ENCODE measurements around the gene WFIKKN2. TPM values are rescaled to one million over a fixed set of nuclear protein-coding genes. Genes with fewer than 3 reads are reported as not detected.

WFIKKN2 gene
- total and polyA plus RNA-seq, 2 of the 4 experiments (the other 2 are of a cell fraction): 0.02 TPM; not detected in 1

DNA sequence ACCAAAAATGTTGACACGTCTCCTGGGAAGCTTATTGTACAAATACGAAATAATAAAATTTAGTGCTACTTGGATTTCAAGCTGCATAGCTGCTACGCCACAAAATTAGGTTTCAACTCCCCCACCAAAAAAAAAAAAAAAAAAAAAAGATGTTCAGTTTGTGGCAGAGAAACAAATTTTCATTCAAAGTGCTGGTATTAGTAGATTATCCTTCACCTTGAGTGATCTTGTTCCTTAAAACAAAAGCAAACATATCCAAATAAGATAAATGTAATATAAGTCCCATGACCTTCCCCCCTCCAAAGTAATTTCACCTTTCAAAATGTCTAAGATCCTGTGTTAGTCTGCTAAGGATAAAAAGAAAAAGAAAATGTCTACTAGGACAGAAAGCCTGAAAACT is 28.5 kb downstream of the WFIKKN2 start:
- intact Hi-C loops (cut with micrococcal nuclease) (loop anchor here (2.0 to 10.0 kb wide), 2 partner anchors 87 to 251 kb away; no protein-coding TSS in a partner anchor), dilution Hi-C loops (cut with HindIII; ENCODE audit: low sequenced_read_pairs, unreplicated experiment) (no loop called here), in situ Hi-C loops (cut with MboI; ENCODE audit: low sequenced_read_pairs) (loop anchor here (5.0 to 10.0 kb wide), 2 partner anchors 93 to 281 kb away; no protein-coding TSS in a partner anchor)
- Histone ChIP-seq H3K27ac (ENCODE audit: insufficient read depth, low read length) (no peak overlapping the region), H3K9me1 (ENCODE audit: insufficient read depth, low read length) (peaks cover 6% of the 10 kb centered on the region; the same call in 1 of the 2 replicates), H3K27me3 (ENCODE audit: control insufficient read depth, insufficient read depth, low read length) (no peaks in the 10 kb centered on the region), H3K14ac (replicated peaks; ENCODE audit: low read depth, low read length) (no peak overlapping the region), H2BK120ac (ENCODE audit: low read depth, low read length) (no peak overlapping the region), H3K79me1 (ENCODE audit: low read depth in 1 of 2, low read length in 2 of 2) (peaks cover 16 to 24% of the 10 kb centered on the region in 2 experiments), H4K5ac (ENCODE audit: low read depth, low read length) (no peak overlapping the region), H3K4me1 (ENCODE audit: control insufficient read depth, insufficient read depth, low read length) (peaks cover 4% of the 10 kb centered on the region), H3K4me3 (ENCODE audit: insufficient read depth, low read depth, low read length) (no peak overlapping the region), H3K36me3 (ENCODE audit: control insufficient read depth, insufficient read depth, low read length) (peaks cover 6% of the 10 kb centered on the region), H2AK5ac (ENCODE audit: low read depth, low read length) (no peak overlapping the region), H3K4me2 (ENCODE audit: low read depth, low read length) (peak overlapping the region; percentile 17; the same call in 1 of the 2 replicates), H4K20me1 (ENCODE audit: insufficient read depth, low read length) (peaks cover 29% of the 10 kb centered on the region; the same call in 1 of the 2 replicates), H3K4ac (ENCODE audit: low read depth, low read length) (no peak overlapping the region), H4K8ac (ENCODE audit: low read depth in 2 of 2, low read length in 2 of 2) (no peak overlapping the region), H2BK5ac (ENCODE audit: low read depth, low read length, poor library complexity, severe bottlenecking) (no peak overlapping the region), H2BK20ac (ENCODE audit: low read depth, low read length) (no peak overlapping the region), H2AFZ (replicated peaks; ENCODE audit: low read length, poor library complexity) (no peak overlapping the region), H3K23ac (ENCODE audit: low read depth, low read length) (no peak overlapping the region), H2AK9ac (replicated peaks; ENCODE audit: low read depth, low read length, poor library complexity) (no peak overlapping the region), H4K91ac (ENCODE audit: insufficient read depth, low read depth, low read length) (no peak overlapping the region), H3K56ac (ENCODE audit: extremely low read depth, insufficient read depth, low read length) (no peak overlapping the region), H3K18ac (ENCODE audit: low read depth, low read length) (no peak overlapping the region), H3K9ac (ENCODE audit: low read depth, low read length) (no peak overlapping the region), H2BK15ac (ENCODE audit: low read depth, low read length) (no peak overlapping the region), H3K9me3 (ENCODE audit: control insufficient read depth, insufficient read depth, low read length) (no peaks in the 10 kb centered on the region)
- WGBS, 2 experiments (ENCODE audit: extremely low coverage in 2 of 2, insufficient read length in 1 of 2): no CpG with 5 or more reads among the region's 3 CpGs
- ATAC-seq (ENCODE audit: low read depth) (no peak), DNase-seq (no peak)
- ChIA-PET CTCF (interaction anchor here (0.5 to 4.2 kb wide), 6 partner anchors 11 to 1956 kb away, joined by 3 to 20 read pairs (median 3); partner anchors contain the start of gene UBE2Z), POLR2A (ENCODE audit: unreplicated experiment) (interaction anchor here (0.5 to 1.9 kb wide), 4 partner anchors 11 to 86 kb away, joined by 3 to 9 read pairs (median 4); no protein-coding TSS in a partner anchor)
- TF ChIP-seq MAFK (IDR thresholded peaks at IDR 0.05; ENCODE audit: low read depth, low read length): no peak
- TF ChIP-seq, protein P1, sequence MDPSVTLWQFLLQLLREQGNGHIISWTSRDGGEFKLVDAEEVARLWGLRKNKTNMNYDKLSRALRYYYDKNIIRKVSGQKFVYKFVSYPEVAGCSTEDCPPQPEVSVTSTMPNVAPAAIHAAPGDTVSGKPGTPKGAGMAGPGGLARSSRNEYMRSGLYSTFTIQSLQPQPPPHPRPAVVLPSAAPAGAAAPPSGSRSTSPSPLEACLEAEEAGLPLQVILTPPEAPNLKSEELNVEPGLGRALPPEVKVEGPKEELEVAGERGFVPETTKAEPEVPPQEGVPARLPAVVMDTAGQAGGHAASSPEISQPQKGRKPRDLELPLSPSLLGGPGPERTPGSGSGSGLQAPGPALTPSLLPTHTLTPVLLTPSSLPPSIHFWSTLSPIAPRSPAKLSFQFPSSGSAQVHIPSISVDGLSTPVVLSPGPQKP (IDR thresholded peaks at IDR 0.05; ENCODE audit: borderline replicate concordance, low read depth, low read length): no peak
- TF ChIP-seq SMC3 (IDR thresholded peaks at IDR 0.05; ENCODE audit: low read depth, low read length): no peak
- no peak for TF ChIP-seq RFX5 (IDR thresholded peaks at IDR 0.05; ENCODE audit: low read depth, low read length)
- no peak for TF ChIP-seq CHD1 (IDR thresholded peaks at IDR 0.05; ENCODE audit: low read depth, low read length)
- no peak for TF ChIP-seq POLR2A (IDR thresholded peaks at IDR 0.05; ENCODE audit: low read depth, low read length)
- no peak for TF ChIP-seq RAD21 (IDR thresholded peaks at IDR 0.05; ENCODE audit: low read length)
- TF ChIP-seq, protein P2, sequence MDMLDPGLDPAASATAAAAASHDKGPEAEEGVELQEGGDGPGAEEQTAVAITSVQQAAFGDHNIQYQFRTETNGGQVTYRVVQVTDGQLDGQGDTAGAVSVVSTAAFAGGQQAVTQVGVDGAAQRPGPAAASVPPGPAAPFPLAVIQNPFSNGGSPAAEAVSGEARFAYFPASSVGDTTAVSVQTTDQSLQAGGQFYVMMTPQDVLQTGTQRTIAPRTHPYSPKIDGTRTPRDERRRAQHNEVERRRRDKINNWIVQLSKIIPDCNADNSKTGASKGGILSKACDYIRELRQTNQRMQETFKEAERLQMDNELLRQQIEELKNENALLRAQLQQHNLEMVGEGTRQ (IDR thresholded peaks at IDR 0.05; ENCODE audit: low read depth, low read length): no peak
- no peak for TF ChIP-seq RCOR1 (IDR thresholded peaks at IDR 0.05; ENCODE audit: insufficient replicate concordance, low read length)
- no peak for TF ChIP-seq NFE2L2 (IDR thresholded peaks at IDR 0.05; ENCODE audit: low read depth, low read length)
- no peak for TF ChIP-seq MAZ (IDR thresholded peaks at IDR 0.05; ENCODE audit: borderline replicate concordance, low read depth, low read length)
- no peak for TF ChIP-seq CEBPB (IDR thresholded peaks at IDR 0.05; ENCODE audit: low read depth, low read length)
- no peak for TF ChIP-seq BHLHE40 (IDR thresholded peaks at IDR 0.05; ENCODE audit: low read depth, low read length)
- TF ChIP-seq, protein P3, sequence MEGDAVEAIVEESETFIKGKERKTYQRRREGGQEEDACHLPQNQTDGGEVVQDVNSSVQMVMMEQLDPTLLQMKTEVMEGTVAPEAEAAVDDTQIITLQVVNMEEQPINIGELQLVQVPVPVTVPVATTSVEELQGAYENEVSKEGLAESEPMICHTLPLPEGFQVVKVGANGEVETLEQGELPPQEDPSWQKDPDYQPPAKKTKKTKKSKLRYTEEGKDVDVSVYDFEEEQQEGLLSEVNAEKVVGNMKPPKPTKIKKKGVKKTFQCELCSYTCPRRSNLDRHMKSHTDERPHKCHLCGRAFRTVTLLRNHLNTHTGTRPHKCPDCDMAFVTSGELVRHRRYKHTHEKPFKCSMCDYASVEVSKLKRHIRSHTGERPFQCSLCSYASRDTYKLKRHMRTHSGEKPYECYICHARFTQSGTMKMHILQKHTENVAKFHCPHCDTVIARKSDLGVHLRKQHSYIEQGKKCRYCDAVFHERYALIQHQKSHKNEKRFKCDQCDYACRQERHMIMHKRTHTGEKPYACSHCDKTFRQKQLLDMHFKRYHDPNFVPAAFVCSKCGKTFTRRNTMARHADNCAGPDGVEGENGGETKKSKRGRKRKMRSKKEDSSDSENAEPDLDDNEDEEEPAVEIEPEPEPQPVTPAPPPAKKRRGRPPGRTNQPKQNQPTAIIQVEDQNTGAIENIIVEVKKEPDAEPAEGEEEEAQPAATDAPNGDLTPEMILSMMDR (conservative IDR thresholded peaks at IDR 0.05; ENCODE audit: low read depth, low read length): no peak
- no TSS peak for BruUV-seq (replicated peaks)

Data from IMR-90 (cell line).